Right lobe of liver (tissue), 4 donors: ENCODE results near the gene CDH18.

ENCODE experiments used
- CTCF ChIP-seq, 4 donors: fragments of 200-600 bp in 3 of 4; fragments of 450-650 bp in 1 of 4; IDR thresholded peaks; one replicate each; pipeline versions ENCODE4 v1.5.1 to v1.8.0; 2016 to 2022; ENCODE audit warnings: antibody characterized with exemption in 4 of 4, mild to moderate bottlenecking in 2 of 4
- POLR2A ChIP-seq: fragments of 450-650 bp; IDR thresholded peaks from one replicate; pipeline ENCODE4 v1.6.1; 2017; ENCODE audit warnings: antibody characterized with exemption, mild to moderate bottlenecking
- donor health status: DM: no; HTN: no; CAD: no.
- donor health status: DM: no; HTN: no; CAD: no.
- donor health status: DM: no; HTN: yes; CAD: no.

- TF ChIP-seq CTCF (IDR thresholded peaks at IDR 0.05) (no peak), POLR2A (no peak)
Measured at GRCh38 chr5:19625562-19625961, 362.4 kb downstream of the CDH18 start.
